GM10847 (cell line): Measurements from ENCODE around the gene GSAP.

Experiments
- POLR2A ChIP-seq: IDR thresholded peaks from 2 replicates; pipeline ENCODE4 v1.6.1; 2011; ENCODE audit not compliant: insufficient read length; ENCODE audit errors: extremely low read depth

GSAP gene

GRCh38 chr7:77443042-77443441, 26.9 kb upstream of the GSAP start:
- no peak for TF ChIP-seq POLR2A

- no peak for TF ChIP-seq POLR2A
Measured at GRCh38 chr7:77442636-77443035, 26.5 kb upstream of the GSAP start.

GRCh38 chr7:77441046-77441445, 24.9 kb upstream of the GSAP start:
- TF ChIP-seq POLR2A = no peak

- TF ChIP-seq POLR2A = no peak
Measured at GRCh38 chr7:77439572-77439971, 23.4 kb upstream of the GSAP start.

- TF ChIP-seq POLR2A = no peak
Measured at GRCh38 chr7:77438131-77438530, 22.0 kb upstream of the GSAP start.

- TF ChIP-seq POLR2A = no peak
Measured at GRCh38 chr7:77434570-77435275, 18.6 kb upstream of the GSAP start.

- TF ChIP-seq POLR2A = no peak
Measured at GRCh38 chr7:77433901-77434300, 17.8 kb upstream of the GSAP start.

GRCh38 chr7:77430927-77431326, 14.8 kb upstream of the GSAP start:
- TF ChIP-seq POLR2A = no peak

GRCh38 chr7:77428777-77429231, 12.7 kb upstream of the GSAP start:
- no peak for TF ChIP-seq POLR2A

- TF ChIP-seq POLR2A = no peak
Measured at GRCh38 chr7:77427996-77428603, 12.0 kb upstream of the GSAP start.

- TF ChIP-seq POLR2A = no peak
Measured at GRCh38 chr7:77426521-77427051, 10.4 kb upstream of the GSAP start.

GRCh38 chr7:77426052-77426404, 9.9 kb upstream of the GSAP start:
- no peak for TF ChIP-seq POLR2A

GRCh38 chr7:77425101-77426051, 9.2 kb upstream of the GSAP start:
- no peak for TF ChIP-seq POLR2A

GRCh38 chr7:77422500-77422899, 6.4 kb upstream of the GSAP start:
- no peak for TF ChIP-seq POLR2A

GRCh38 chr7:77420986-77421672, 5.0 kb upstream of the GSAP start:
- no peak for TF ChIP-seq POLR2A
